HepG2 (cell line): Measurements from ENCODE around the gene ENAH. TPM values are rescaled to one million over a fixed set of nuclear protein-coding genes. Genes with fewer than 3 reads are reported as not detected.

ENCODE experiments used
- ATAC-seq: fragments of 200-7000 bp; cut with Tn5 transposase; 3 replicates; pipeline ENCODE4 v1.9.1; 2020; ENCODE audit warnings: mild to moderate bottlenecking, moderate library complexity
- BruUV-seq: library from RNA; stranded (reverse); fragments of 400-500 nt; replicated peaks from 2 replicates; lab custom pipeline; 2021; lab: Mats Ljungman, UMichigan
- CTCF ChIA-PET: fragments of 300-600 bp; formaldehyde crosslinking; extraction: SDS; loops from one replicate; lab custom pipeline; 2021; ENCODE audit warnings: low total read pairs, inconsistent platforms, low intra/inter-chr PET ratio; lab: Yijun Ruan, JAX
- POLR2A ChIA-PET: fragments of 350-600 bp; sonication (Branson Sonifier 250); formaldehyde crosslinking; loops from one replicate; lab custom pipeline; 2020; ENCODE audit warnings: antibody characterized with exemption, inconsistent platforms; lab: Yijun Ruan, JAX
- DNase-seq: peaks from one replicate; pipeline ENCODE4 v3.0.0-alpha.2; 2015; ENCODE audit warnings: low spot score
- FAIRE-seq: peaks from 3 replicates; lab custom pipeline; 2011; peaks lifted over from hg19 to GRCh38; lab: Jason Lieb, UNC
- H2AFZ ChIP-seq: one replicate; pipeline ENCODE4 v1.6.1; 2011; ENCODE audit warnings: low read length, inconsistent platforms
- H3K27ac ChIP-seq: fragments of 300-600 bp; 3 replicates; pipeline ENCODE4 v1.8.0; 2011; ENCODE audit warnings: mixed run types, mild to moderate bottlenecking, mixed read lengths, low read length, inconsistent platforms; ENCODE audit not compliant: insufficient read depth; ENCODE audit errors: extremely low read length
- H3K27me3 ChIP-seq, 2 experiments: fragments of 200-600 bp in 1 of 2; 2 replicates in 1 of 2; 3 replicates in 1 of 2; pipeline versions ENCODE4 v1.6.0 to v1.8.0; 2011; ENCODE audit warnings: low read length in 2 of 2, mild to moderate bottlenecking in 2 of 2, moderate library complexity in 2 of 2, inconsistent platforms in 1 of 2; ENCODE audit not compliant: insufficient read depth in 2 of 2, control insufficient read depth in 1 of 2
- H3K36me3 ChIP-seq, 2 experiments: fragments of 200-600 bp in 1 of 2; replicated peaks in 1 of 2; 2 replicates in 1 of 2; 3 replicates in 1 of 2; pipeline versions ENCODE4 v1.5.1 to v1.8.0; 2011; ENCODE audit warnings: low read length in 2 of 2, inconsistent platforms in 1 of 2; ENCODE audit not compliant: insufficient read depth in 2 of 2, control insufficient read depth in 1 of 2
- H3K4me1 ChIP-seq: 2 replicates; pipeline ENCODE4 v1.5.1; 2012; ENCODE audit warnings: low read length, inconsistent platforms; ENCODE audit not compliant: insufficient read depth
- H3K4me2 ChIP-seq: 2 replicates; pipeline ENCODE4 v1.6.0; 2011; ENCODE audit warnings: low read depth, low read length, inconsistent platforms
- H3K4me3 ChIP-seq, 3 experiments: fragments of 200-600 bp in 1 of 3; sonication (generic), shearing (Covaris generic) in 1 of 3; replicated peaks in 1 of 3; 2 replicates each; pipeline ENCODE4 v1.5.1; 2011 to 2016; ENCODE audit warnings: low read length in 3 of 3, inconsistent platforms in 2 of 3, low read depth in 2 of 3, mild to moderate bottlenecking in 2 of 3, control low read depth in 1 of 3, mixed read lengths in 1 of 3; ENCODE audit not compliant: insufficient read depth in 1 of 3
- H3K79me2 ChIP-seq: one replicate; pipeline ENCODE4 v1.6.1; 2011; ENCODE audit warnings: low read length, inconsistent platforms; ENCODE audit not compliant: insufficient read depth
- H3K9ac ChIP-seq: 2 replicates; pipeline ENCODE4 v1.6.0; 2011; ENCODE audit warnings: mild to moderate bottlenecking, low read depth, low read length, inconsistent platforms; ENCODE audit not compliant: insufficient read depth
- H3K9me3 ChIP-seq: 2 replicates; pipeline ENCODE4 v1.5.1; 2012; ENCODE audit warnings: mild to moderate bottlenecking, low read length
- H4K20me1 ChIP-seq: 2 replicates; pipeline ENCODE4 v1.6.0; 2011; ENCODE audit warnings: inconsistent platforms, mild to moderate bottlenecking, low read length, moderate library complexity; ENCODE audit not compliant: insufficient read depth
- DMAP1 ChIP-seq: IDR thresholded peaks from 2 replicates; pipeline ENCODE4 v1.6.1; 2016
- HNRNPH1 ChIP-seq: fragments of 200-400 bp; formaldehyde crosslinking; optimal IDR thresholded peaks from 2 replicates; pipeline ENCODE3; 2017; ENCODE audit warnings: mild to moderate bottlenecking, low read depth, low read length
- MED13 ChIP-seq: sonication (generic); formaldehyde crosslinking; IDR thresholded peaks from 2 replicates; pipeline ENCODE4 v1.5.0; 2020; ENCODE audit warnings: missing genetic modification reagents
- TBX2 ChIP-seq: sonication (generic); formaldehyde crosslinking; IDR thresholded peaks from 2 replicates; pipeline ENCODE4 v1.5.0; 2020; ENCODE audit warnings: missing genetic modification reagents, mild to moderate bottlenecking, borderline replicate concordance
- WIZ ChIP-seq: sonication (generic); formaldehyde crosslinking; IDR thresholded peaks from 2 replicates; pipeline ENCODE4 v1.5.1; 2020; ENCODE audit warnings: mild to moderate bottlenecking, missing genetic modification reagents
- ZMYM3 ChIP-seq: sonication (generic); formaldehyde crosslinking; IDR thresholded peaks from 2 replicates; pipeline ENCODE4 v1.5.1; 2020; ENCODE audit warnings: mild to moderate bottlenecking, missing genetic modification reagents
- ZNF441 ChIP-seq: sonication (generic); formaldehyde crosslinking; IDR thresholded peaks from 2 replicates; pipeline ENCODE4 v1.7.0; 2021; ENCODE audit warnings: missing genetic modification reagents, borderline replicate concordance
- WGBS: methylation state at CpG from one replicate; pipeline ENCODE4 v1.1.6; 2017; ENCODE audit warnings: low lambda C conversion rate; 5-methylcytosine and 5-hydroxymethylcytosine counted together
- in situ Hi-C: cut with HindIII; loops from 2 replicates; pipeline ENCODE4 v1.10.0; 2017; ENCODE audit warnings: low pct_unique_long_range_greater_than_20kb; ENCODE audit not compliant: extremely low pct_ligation_motif_present
- intact Hi-C: fragments of 100-400 bp; cut with micrococcal nuclease; formaldehyde crosslinking; loops from one replicate; pipeline ENCODE4 v1.10.0; 2022; ENCODE audit not compliant: unreplicated experiment
- polyA plus RNA-seq, 8 experiments: library from polyadenylated mRNA; depleted of rRNA in 3 of 8; stranded (reverse) in 7 of 8; unstranded in 1 of 8; fragments of >200 nt; fragmentation: Illumina TruSeq in 4 of 8; extraction: Trizol in 4 of 8; gene quantifications; 2 replicates each; pipeline versions ENCODE4 v1.2.1 to v1.2.3, GENCODE V29; 2011 to 2016; ENCODE audit warnings: low read depth in 4 of 8, missing spikeins in 1 of 8, mixed read lengths in 1 of 8; ENCODE audit not compliant: insufficient read depth in 1 of 8
- total RNA-seq, 5 experiments: library from RNA; depleted of rRNA; stranded (reverse); fragments of >200 nt; fragmentation: Illumina TruSeq; extraction: Trizol; gene quantifications; 2 replicates each; pipeline ENCODE4 v1.2.3, GENCODE V29; 2016; ENCODE audit warnings: low read depth in 1 of 5
- TF ChIP-seq, protein P1 (sequence below): sonication (generic); formaldehyde crosslinking; IDR thresholded peaks from 2 replicates; pipeline ENCODE4 v1.4.0; 2020; ENCODE audit warnings: missing genetic modification reagents, mild to moderate bottlenecking, borderline replicate concordance

Gene ENAH
- total and polyA plus RNA-seq, 2 of the 13 experiments (the other 11 are each of a cell fraction or from before 2014, with no cell fraction given): 22.1 to 58.3 TPM

DNA sequence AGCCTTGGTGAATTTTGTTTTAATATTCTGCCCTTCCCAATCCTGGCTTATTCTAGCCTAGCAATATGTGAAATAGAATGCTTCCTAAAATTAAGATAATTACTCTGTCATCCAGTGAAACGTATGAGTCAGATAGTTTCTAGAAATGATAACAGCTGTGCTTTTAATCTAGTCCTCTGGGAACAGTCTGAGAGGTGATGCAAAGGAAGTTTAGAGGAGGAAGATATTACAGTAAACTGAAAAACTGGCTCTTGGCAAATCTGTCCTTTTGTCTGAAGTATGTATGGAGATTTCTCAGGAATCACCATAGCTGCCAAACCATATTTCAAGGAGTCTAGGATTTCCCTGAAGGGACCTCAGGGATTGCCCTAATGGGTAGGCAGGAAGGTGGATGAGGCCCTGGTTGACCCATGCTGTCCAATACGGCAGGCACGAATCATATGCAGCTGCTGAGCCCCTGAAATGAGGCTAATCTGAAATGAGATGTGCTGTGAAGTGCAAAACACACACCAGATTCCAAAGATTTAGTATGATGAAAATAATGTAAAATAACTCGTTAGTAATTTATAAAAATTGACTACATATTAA, 154.3 kb downstream of the ENAH start:
- FAIRE-seq (no peak), DNase-seq (no peak), ATAC-seq (no peak)
- Histone ChIP-seq H3K4me1 (no peaks in the 10 kb centered on the region), H3K4me3 (no peak overlapping the region), H3K9me3 (no peaks in the 10 kb centered on the region), H3K27me3 (no peaks in the 10 kb centered on the region), H3K36me3 (peaks cover 6 to 18% of the 10 kb centered on the region in 2 experiments; a peak in 4 of 5 replicates), H2AFZ (no peak overlapping the region), H3K9ac (no peak overlapping the region), H4K20me1 (no peaks in the 10 kb centered on the region), H3K4me2 (no peak overlapping the region), H3K27ac (no peak overlapping the region), H3K79me2 (no peaks in the 10 kb centered on the region)
- ChIA-PET POLR2A (no interaction called here), CTCF (no interaction called here)
- TF ChIP-seq TBX2 (CRISPR knock-in tag) (no peak), MED13 (CRISPR knock-in tag) (no peak), DMAP1 (CRISPR knock-in tag) (no peak), HNRNPH1 (no peak), ZMYM3 (no peak), WIZ (no peak), ZNF441 (CRISPR knock-in tag) (no peak)
- TF ChIP-seq, protein P1, sequence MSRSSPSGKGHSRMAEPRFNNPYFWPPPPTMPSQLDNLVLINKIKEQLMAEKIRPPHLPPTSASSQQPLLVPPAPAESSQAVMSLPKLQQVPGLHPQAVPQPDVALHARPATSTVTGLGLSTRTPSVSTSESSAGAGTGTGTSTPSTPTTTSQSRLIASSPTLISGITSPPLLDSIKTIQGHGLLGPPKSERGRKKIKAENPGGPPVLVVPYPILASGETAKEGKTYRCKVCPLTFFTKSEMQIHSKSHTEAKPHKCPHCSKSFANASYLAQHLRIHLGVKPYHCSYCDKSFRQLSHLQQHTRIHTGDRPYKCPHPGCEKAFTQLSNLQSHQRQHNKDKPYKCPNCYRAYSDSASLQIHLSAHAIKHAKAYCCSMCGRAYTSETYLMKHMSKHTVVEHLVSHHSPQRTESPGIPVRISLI (CRISPR knock-in tag): no peak
- BruUV-seq: no TSS peak
- WGBS: 94% methylated on average over 4 of the region's 4 CpGs
- intact Hi-C loops: no loop called here
- in situ Hi-C loops: no loop called here
